Parathyroid adenoma (tissue), 2 donors: ENCODE data around the gene PTH2.

Experiments used
- H2AFZ ChIP-seq: fragments of 300-600 bp; sonication (generic); one replicate; pipeline ENCODE4 v1.7.0; 2017; ENCODE audit warnings: antibody characterized with exemption, mild to moderate bottlenecking
- H3K27ac ChIP-seq: fragments of 300-600 bp; sonication (generic); one replicate; pipeline ENCODE4 v1.7.0; 2017
- H3K27me3 ChIP-seq: fragments of 300-600 bp; sonication (generic); one replicate; pipeline ENCODE4 v1.7.0; 2017; ENCODE audit warnings: low read length; ENCODE audit not compliant: control insufficient read depth, insufficient read depth
- H3K36me3 ChIP-seq: fragments of 300-600 bp; sonication (generic); one replicate; pipeline ENCODE4 v1.7.0; 2017; ENCODE audit warnings: low read length; ENCODE audit not compliant: control insufficient read depth, insufficient read depth
- H3K4me1 ChIP-seq: fragments of 300-600 bp; sonication (generic); one replicate; pipeline ENCODE4 v1.7.0; 2017; ENCODE audit warnings: control low read depth
- H3K4me2 ChIP-seq: fragments of 300-600 bp; sonication (generic); one replicate; pipeline ENCODE4 v1.7.0; 2017; ENCODE audit warnings: low read length
- H3K4me3 ChIP-seq: fragments of 300-600 bp; sonication (generic); one replicate; pipeline ENCODE4 v1.7.0; 2017; ENCODE audit warnings: low read depth, low read length
- H3K79me2 ChIP-seq: fragments of 300-600 bp; sonication (generic); one replicate; pipeline ENCODE4 v1.7.0; 2017; ENCODE audit warnings: control low read depth
- H3K9ac ChIP-seq: fragments of 300-600 bp; sonication (generic); one replicate; pipeline ENCODE4 v1.7.0; 2017; ENCODE audit warnings: mild to moderate bottlenecking
- H3K9me3 ChIP-seq: fragments of 300-600 bp; sonication (generic); one replicate; pipeline ENCODE4 v1.7.0; 2017; ENCODE audit warnings: low read length; ENCODE audit not compliant: control insufficient read depth
- CTCF ChIP-seq: fragments of 300-600 bp; sonication (generic); IDR thresholded peaks from one replicate; pipeline ENCODE4 v1.7.0; 2017; ENCODE audit warnings: antibody characterized with exemption, mild to moderate bottlenecking
- donor health status: primary hyperparathyroidism.

Gene PTH2

GRCh38 chr19:49468746-49469447, 45.7 kb upstream of the PTH2 start:
- Histone ChIP-seq H3K27ac (peak overlapping the region; percentile 43), H3K9me3 (no peaks in the 10 kb centered on the region), H3K4me2 (no peak overlapping the region), H3K79me2 (no peaks in the 10 kb centered on the region), H3K4me1 (peaks cover 4% of the 10 kb centered on the region), H3K27me3 (no peaks in the 10 kb centered on the region), H2AFZ (no peak overlapping the region), H3K4me3 (no peak overlapping the region), H3K9ac (no peak overlapping the region), H3K36me3 (no peaks in the 10 kb centered on the region)
- TF ChIP-seq CTCF: no peak

- Histone ChIP-seq H3K36me3 (no peaks in the 10 kb centered on the region), H3K79me2 (no peaks in the 10 kb centered on the region), H3K9me3 (no peaks in the 10 kb centered on the region), H3K4me3 (no peak overlapping the region), H3K27ac (peak overlapping the region; percentile 43), H3K4me1 (no peaks in the 10 kb centered on the region), H3K27me3 (no peaks in the 10 kb centered on the region), H3K9ac (no peak overlapping the region), H3K4me2 (no peak overlapping the region), H2AFZ (no peak overlapping the region)
- TF ChIP-seq CTCF: no peak
Measured at GRCh38 chr19:49468199-49468598, 45.0 kb upstream of the PTH2 start.

- Histone ChIP-seq H2AFZ (no peak overlapping the region), H3K27me3 (no peaks in the 10 kb centered on the region), H3K36me3 (no peaks in the 10 kb centered on the region), H3K4me3 (no peak overlapping the region), H3K9ac (no peak overlapping the region), H3K4me2 (no peak overlapping the region), H3K27ac (no peak overlapping the region), H3K79me2 (no peaks in the 10 kb centered on the region), H3K9me3 (no peaks in the 10 kb centered on the region), H3K4me1 (no peaks in the 10 kb centered on the region)
- TF ChIP-seq CTCF: no peak
Measured at GRCh38 chr19:49465371-49465770, 42.1 kb upstream of the PTH2 start.

GRCh38 chr19:49463960-49464740, 40.9 kb upstream of the PTH2 start:
- Histone ChIP-seq H3K27ac (no peak overlapping the region), H3K4me1 (no peaks in the 10 kb centered on the region), H2AFZ (no peak overlapping the region), H3K79me2 (no peaks in the 10 kb centered on the region), H3K27me3 (no peaks in the 10 kb centered on the region), H3K4me2 (no peak overlapping the region), H3K9me3 (no peaks in the 10 kb centered on the region), H3K36me3 (no peaks in the 10 kb centered on the region), H3K4me3 (no peak overlapping the region), H3K9ac (no peak overlapping the region)
- no peak for TF ChIP-seq CTCF
